Measurements from ENCODE around the gene KIAA1671. TPM values are rescaled to one million over a fixed set of nuclear protein-coding genes. Genes with fewer than 3 reads are reported as not detected.

Gene KIAA1671
- total RNA-seq, 1 donor from 2014 or later = 11.6 TPM

GRCh38 chr22:25146307-25146706 is 193.8 kb downstream of the KIAA1671 start:
- intact Hi-C loops (cut with micrococcal nuclease) = no loop called here
- no peak for ATAC-seq
- DNase-seq = no peak

GRCh38 chr22:25146906-25147641 is 194.6 kb downstream of the KIAA1671 start:
- intact Hi-C loops (cut with micrococcal nuclease) = no loop called here
- ATAC-seq (no peak), DNase-seq (no peak)

- intact Hi-C loops (cut with micrococcal nuclease) = no loop called here
- ATAC-seq (no peak), DNase-seq (no peak)
Measured at GRCh38 chr22:25147642-25147928, 195.1 kb downstream of the KIAA1671 start.

GRCh38 chr22:25148149-25148691 is 195.7 kb downstream of the KIAA1671 start:
- intact Hi-C loops (cut with micrococcal nuclease) = no loop called here

GRCh38 chr22:25149014-25149413 is 196.5 kb downstream of the KIAA1671 start:
- no peak for DNase-seq

More at GRCh38 chr22:25148149-25148691, 195.7 kb downstream of the KIAA1671 start:
- no peak for DNase-seq
- peak; percentile 82 for ATAC-seq

GRCh38 chr22:25153961-25154666 is 201.6 kb downstream of the KIAA1671 start:
- intact Hi-C loops (cut with micrococcal nuclease) = no loop called here
- ATAC-seq (peak; percentile 93), DNase-seq (peak; percentile 58)

More at GRCh38 chr22:25149014-25149413, 196.5 kb downstream of the KIAA1671 start:
- ATAC-seq = no peak
- intact Hi-C loops (cut with micrococcal nuclease) = no loop called here

- no peak for ATAC-seq
- intact Hi-C loops (cut with micrococcal nuclease) = no loop called here
- DNase-seq = no peak
Measured at GRCh38 chr22:25154667-25154999, 202.1 kb downstream of the KIAA1671 start.

GRCh38 chr22:25156736-25157135 is 204.2 kb downstream of the KIAA1671 start:
- DNase-seq = no peak
- intact Hi-C loops (cut with micrococcal nuclease) = no loop called here
- ATAC-seq = peak; percentile 40

GRCh38 chr22:25159028-25159427 is 206.5 kb downstream of the KIAA1671 start:
- intact Hi-C loops (cut with micrococcal nuclease) = no loop called here
- ATAC-seq = no peak
- no peak for DNase-seq

GRCh38 chr22:25160120-25160996 is 207.8 kb downstream of the KIAA1671 start:
- DNase-seq (no peak), ATAC-seq (no peak)
- intact Hi-C loops (cut with micrococcal nuclease) = no loop called here

- no peak for ATAC-seq
- intact Hi-C loops (cut with micrococcal nuclease) = no loop called here
- no peak for DNase-seq
Measured at GRCh38 chr22:25161017-25161915, 208.8 kb downstream of the KIAA1671 start.

- intact Hi-C loops (cut with micrococcal nuclease) = no loop called here
- ATAC-seq (no peak), DNase-seq (no peak)
Measured at GRCh38 chr22:25161916-25162530, 209.5 kb downstream of the KIAA1671 start.

- no peak for DNase-seq
- ATAC-seq = no peak
- intact Hi-C loops (cut with micrococcal nuclease) = no loop called here
Measured at GRCh38 chr22:25162561-25162960, 210.0 kb downstream of the KIAA1671 start.

GRCh38 chr22:25165785-25166184 is 213.3 kb downstream of the KIAA1671 start:
- no peak for ATAC-seq
- intact Hi-C loops (cut with micrococcal nuclease) = no loop called here
- DNase-seq = no peak

- DNase-seq (no peak), ATAC-seq (no peak)
- intact Hi-C loops (cut with micrococcal nuclease) = no loop called here
Measured at GRCh38 chr22:25166266-25167040, 213.9 kb downstream of the KIAA1671 start.

- no peak for ATAC-seq
- intact Hi-C loops (cut with micrococcal nuclease) = no loop called here
- DNase-seq = no peak
Measured at GRCh38 chr22:25167082-25167481, 214.6 kb downstream of the KIAA1671 start.

- no peak for ATAC-seq
- intact Hi-C loops (cut with micrococcal nuclease) = no loop called here
- DNase-seq = no peak
Measured at GRCh38 chr22:25167834-25168601, 215.5 kb downstream of the KIAA1671 start.

All from left ventricle myocardium superior (tissue), 1 donor.